Stimulated activated CD4-positive, alpha-beta T cell treated with anti-CD3 and anti-CD28 coated beads, Interleukin-12 subunit alpha, Interleukin-12 subunit beta, amount 100 ng/mL, for 4 hours (primary cell): Measurements from ENCODE around the gene GPD2.
"Not testable (repeated sequence)": the region's sequence is repeated elsewhere in the genome, so short reads cannot be mapped to it uniquely, and the experiment has no call there.

Experiments used
- DNase-seq: peaks from one replicate; pipeline ENCODE4 v3.0.0-alpha.2; 2020

The GPD2 gene

DNA sequence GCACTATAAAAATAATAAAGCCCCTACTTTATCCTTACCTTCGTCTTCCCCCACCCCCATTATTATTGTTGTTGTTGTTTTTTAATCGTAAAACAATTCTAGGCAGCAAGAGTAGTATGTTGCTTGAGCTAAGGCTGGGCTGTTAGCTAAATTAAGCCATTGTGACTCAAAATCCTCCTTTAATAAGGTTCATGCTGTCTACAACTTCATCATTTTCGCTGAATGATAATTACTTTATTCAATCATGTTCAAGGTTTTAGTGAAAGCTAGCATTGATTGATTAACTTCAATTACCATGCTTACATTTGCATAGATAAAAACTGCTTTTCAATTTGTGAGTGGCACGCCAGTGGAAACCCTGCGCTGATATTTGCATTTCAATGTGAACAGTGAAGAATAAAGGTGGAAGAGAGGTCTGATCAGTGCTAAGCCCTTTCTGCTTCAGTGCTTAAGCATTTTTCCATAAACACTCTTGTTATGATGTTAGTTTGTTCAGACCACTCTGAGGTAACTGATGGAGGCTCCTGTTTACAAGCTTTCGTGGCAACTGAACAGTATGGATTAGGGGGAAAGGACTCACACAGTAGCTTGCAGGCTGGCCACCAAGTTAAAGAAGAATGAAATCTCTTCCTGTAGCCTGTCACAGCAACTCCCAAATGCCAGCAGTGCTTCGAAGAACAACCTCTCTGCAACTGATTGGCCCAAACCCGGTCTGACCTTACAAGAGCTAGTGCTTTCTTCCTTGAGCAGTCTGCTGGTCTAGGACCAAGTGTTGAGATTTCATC, 156.8 kb downstream of the GPD2 start:
- DNase-seq, result no peak

- DNase-seq, result no peak
Measured at GRCh38 chr2:156593594-156593921, 157.4 kb downstream of the GPD2 start.

GRCh38 chr2:156598563-156598962, 162.4 kb downstream of the GPD2 start:
- DNase-seq, result no peak

GRCh38 chr2:156600196-156600595, 164.0 kb downstream of the GPD2 start:
- no peak for DNase-seq

DNA sequence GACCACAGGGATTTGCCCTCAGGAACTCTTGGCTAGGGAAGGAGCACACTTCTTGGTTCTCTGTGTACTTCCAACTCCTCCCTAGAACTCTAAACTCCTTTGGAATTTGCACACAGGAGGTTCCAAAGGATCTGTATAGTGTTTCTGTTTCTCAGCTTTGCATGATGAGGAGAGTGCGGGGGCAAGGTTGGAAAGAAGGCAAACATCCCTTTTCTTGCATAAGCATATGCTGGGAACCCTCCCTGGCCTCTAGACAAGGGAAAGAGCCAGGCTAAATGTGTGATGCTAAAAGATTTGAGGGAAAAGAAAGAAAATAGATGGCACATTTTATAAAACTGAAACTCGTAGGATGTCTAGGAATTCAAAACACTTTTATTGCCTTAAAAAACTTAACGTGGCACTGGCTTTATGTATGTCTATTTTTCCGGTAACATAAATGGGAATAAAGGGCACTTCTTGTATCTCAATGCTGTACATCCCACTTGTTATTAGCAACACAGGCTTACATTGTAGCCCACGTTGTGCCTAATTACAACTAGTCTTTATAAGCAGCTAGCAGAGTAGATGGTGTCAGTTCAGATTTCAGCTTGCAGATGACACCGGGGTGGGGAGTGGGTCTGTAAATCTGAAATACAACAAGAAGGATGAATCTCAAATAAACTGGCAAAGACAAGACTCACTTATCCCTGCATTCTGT, 165.8 kb downstream of the GPD2 start:
- no peak for DNase-seq

DNA sequence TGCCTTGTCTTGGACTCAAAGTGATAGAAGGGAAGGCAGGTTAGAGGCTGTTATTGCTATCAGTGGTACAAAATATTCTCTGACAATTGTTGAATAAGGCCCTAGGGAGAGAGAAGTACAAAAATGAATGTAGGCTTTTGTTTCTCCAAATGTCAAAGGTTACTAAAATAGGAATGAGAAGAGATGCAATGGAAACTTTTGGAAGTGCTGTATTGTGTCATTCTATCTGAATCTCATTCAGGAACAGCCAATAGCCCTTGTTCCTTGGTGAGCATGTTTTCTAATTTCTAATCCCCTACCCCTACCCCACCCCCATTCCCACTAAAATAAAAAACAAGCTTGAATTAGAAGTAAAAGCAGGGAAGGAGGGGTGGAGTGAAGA, 166.4 kb downstream of the GPD2 start:
- no peak for DNase-seq

GRCh38 chr2:156615836-156616322, 179.7 kb downstream of the GPD2 start:
- DNase-seq, result no peak

DNA sequence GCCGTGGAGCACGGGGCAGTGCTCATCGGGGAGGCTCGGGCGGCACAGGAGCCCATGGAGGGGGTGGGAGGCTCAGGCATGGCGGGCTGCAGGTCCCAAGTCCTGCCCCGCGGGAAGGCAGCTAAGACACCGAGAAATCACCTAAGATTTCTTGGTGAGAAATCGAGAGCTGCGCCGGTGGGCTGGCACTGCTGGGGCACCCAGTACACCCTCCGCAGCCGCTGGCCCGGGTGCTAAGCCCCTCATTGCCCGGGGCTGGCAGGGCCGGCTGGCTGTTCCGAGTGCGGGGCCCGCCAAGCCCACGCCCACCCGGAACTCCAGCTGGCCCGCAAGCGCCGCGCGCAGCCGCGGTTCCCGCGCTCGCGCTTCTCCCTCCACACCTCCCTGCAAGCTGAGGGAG, 181.9 kb downstream of the GPD2 start:
- not testable (repeated sequence) for DNase-seq

GRCh38 chr2:156619021-156619539, 182.9 kb downstream of the GPD2 start:
- DNase-seq, result no peak

DNA sequence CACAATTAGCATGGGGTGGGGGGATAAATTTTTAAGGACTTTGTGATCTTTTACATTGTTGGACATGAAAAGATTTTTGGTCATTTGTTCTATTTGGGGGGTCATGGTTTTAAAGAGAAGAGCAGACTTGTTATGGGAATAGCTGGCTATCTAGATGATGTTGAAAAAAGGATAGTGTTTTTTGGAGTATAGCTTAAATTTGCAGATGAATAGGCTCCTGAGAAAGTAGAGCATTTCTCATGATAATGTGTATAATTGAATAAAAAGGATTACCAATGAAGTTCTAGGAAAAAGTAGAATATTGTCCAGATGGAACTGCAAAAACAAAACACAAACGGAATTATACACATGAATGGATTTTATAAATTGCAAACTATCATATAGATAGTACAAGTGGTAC, 186.3 kb downstream of the GPD2 start:
- DNase-seq, result no peak

DNA sequence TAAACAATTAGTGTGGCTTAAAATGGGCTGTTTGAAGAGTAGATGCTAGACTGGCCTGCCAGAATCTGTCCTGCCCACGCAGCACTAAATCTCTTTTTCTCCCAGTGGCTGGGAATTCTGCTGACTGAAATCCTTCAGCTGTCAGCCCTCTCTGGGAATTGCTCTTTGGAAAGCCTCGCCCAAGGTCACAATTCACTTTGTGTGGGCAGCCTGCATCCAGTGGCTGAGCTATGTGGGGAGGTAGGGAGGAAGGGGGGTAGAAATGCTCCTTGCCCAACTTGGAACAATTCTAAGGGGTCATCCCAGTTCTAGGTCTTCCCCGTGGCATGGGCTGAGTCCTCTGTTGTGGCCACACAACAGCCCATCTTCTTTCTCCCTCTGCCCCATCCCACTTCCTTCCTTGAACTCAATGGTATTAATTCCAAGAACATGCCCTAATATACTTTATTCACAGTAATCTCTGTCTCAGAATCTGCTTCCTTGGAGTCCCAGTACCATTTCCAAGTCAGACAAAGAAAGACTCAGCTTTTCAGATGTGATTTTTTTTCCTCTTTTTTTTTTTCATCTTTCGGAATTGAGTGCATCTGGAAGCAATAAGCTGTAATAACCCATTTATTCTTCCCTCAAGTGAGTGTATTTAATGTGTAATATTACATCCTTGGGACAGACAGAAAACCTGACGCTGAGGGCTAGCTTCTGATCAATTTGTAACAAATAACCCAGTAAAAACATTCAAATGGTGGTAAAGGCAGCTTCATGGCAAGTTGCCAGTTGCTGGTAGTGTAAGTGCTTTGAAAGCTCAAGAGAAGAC, 189.4 kb downstream of the GPD2 start:
- no peak for DNase-seq

DNA sequence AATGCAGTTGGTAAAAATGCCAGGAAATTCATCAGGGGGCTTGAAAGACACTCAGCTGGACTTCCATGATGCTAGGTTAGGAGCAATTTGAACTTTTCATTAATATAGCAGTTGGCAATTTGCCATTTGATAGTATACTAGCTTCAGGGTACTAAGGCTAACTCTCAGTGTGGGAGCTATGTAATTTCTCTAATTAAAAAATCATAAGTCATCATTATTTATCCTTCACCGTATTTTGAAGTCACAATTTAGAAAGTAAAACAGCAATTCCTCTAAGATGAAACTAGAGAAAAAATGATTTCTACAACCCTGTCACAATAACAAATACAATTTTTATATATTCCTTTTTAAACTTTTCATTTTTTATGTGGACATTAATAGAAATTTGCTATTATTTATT, 190.8 kb downstream of the GPD2 start:
- no peak for DNase-seq

GRCh38 chr2:156630579-156631337, 194.6 kb downstream of the GPD2 start:
- DNase-seq, result no peak

GRCh38 chr2:156635646-156636045, 199.5 kb downstream of the GPD2 start:
- DNase-seq, result no peak
